GM10847 (cell line): ENCODE measurements around the gene CNTN2.

Source experiments
- POLR2A ChIP-seq: IDR thresholded peaks from 2 replicates; pipeline ENCODE4 v1.6.1; 2011; ENCODE audit not compliant: insufficient read length; ENCODE audit errors: extremely low read depth

The CNTN2 gene

DNA sequence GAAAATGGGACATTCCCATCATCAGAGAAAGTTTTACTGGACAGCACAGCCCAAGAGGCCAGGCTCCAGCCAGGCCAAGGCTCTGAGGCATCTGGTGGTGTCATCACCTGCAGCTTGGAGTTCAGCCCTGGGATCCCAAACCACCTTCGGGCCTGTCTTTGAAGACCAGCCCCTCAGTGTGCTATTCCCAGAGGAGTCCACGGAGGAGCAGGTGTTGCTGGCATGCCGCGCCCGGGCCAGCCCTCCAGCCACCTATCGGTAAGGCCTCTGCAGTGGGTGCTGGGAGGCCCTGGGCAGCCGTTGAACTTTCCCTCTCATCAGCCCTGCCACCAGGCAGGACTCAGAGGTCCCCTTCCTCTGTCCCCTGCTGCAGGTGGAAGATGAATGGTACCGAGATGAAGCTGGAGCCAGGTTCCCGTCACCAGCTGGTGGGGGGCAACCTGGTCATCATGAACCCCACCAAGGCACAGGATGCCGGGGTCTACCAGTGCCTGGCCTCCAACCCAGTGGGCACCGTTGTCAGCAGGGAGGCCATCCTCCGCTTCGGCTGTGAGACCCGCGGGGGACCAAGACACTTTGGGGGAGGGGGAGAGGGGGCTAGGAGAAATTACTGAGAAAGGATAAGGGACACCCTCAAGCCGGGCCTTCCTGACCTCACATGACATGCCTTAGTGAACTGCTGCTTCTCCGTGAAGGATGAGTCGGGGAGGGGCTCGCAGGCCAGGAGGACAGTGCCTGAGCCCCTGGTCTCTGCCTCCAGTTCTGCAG lies 15.0 kb downstream of the CNTN2 start:
- no peak for TF ChIP-seq POLR2A

DNA sequence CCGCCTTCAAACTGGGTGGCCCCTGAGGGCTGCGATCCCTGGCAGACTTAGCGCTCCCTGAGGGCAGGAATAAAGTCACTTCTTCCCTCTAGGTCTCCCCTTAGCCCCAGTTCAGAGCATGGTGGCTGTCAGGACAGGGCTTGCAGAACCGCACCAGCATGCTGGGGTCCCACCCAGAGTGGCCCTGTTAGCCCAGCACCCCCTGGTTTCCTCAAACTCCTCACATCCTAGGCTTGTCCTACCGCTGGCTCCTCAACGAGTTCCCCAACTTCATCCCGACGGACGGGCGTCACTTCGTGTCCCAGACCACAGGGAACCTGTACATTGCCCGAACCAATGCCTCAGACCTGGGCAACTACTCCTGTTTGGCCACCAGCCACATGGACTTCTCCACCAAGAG lies 15.8 kb downstream of the CNTN2 start:
- TF ChIP-seq POLR2A = no peak

DNA sequence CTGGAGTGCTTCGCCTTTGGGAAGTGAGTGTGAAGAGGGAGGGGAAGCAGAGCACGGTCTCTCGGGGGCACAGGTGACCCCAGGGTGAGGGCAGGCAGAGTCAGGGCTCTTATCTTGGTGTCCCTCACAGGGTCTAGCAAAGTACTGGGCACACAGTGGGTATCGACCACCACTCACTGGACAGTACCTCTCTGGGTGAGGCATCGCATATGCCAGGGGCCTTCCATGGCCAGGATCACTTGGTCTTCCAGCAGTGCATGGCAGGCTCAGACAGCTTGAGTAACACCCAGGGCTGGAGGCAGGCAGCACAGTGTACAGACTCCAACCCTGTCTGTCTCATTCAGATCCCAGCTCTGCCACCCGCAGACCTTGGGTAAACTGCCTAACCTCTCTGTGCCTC lies 16.6 kb downstream of the CNTN2 start:
- TF ChIP-seq POLR2A = no peak

GRCh38 chr1:205060746-205061145 lies 17.7 kb downstream of the CNTN2 start:
- no peak for TF ChIP-seq POLR2A

GRCh38 chr1:205061227-205061626 lies 18.2 kb downstream of the CNTN2 start:
- no peak for TF ChIP-seq POLR2A

DNA sequence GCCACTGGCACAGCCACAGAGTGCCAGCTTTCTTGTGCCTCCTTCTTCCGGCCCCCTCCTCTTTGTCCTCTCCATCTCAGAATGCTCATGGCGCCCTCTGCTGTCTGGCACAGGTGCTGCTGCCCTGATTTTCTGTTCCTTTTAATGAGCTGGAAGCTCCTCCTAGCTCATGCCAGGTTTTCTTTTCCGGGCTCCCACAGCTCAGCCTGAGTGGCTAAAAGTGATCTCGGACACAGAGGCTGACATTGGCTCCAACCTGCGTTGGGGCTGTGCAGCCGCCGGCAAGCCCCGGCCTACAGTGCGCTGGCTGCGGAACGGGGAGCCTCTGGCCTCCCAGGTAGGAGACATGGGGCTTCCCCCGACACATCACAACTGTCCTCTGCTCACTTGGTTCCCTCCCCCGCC lies 18.7 kb downstream of the CNTN2 start:
- no peak for TF ChIP-seq POLR2A

GRCh38 chr1:205062319-205062718 lies 19.3 kb downstream of the CNTN2 start:
- no peak for TF ChIP-seq POLR2A

DNA sequence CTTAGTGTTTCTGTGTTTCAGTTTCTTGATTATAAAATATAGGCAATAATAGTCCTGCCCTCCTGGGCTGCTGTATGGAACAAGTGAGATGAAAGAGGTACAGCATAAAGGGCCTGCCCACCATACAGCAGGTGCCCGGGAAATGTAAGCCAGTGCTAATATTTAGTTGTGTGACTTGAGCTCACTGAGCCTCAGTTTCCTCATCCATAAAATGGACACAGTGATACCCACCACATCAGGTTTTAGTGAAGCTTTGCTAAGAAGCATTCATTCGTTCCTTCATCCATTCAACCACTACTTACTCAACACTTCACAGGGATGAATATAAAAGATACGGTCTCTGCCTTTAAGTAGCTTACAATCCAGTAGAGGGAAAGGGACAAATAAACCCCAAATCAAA lies 19.9 kb downstream of the CNTN2 start:
- no peak for TF ChIP-seq POLR2A

DNA sequence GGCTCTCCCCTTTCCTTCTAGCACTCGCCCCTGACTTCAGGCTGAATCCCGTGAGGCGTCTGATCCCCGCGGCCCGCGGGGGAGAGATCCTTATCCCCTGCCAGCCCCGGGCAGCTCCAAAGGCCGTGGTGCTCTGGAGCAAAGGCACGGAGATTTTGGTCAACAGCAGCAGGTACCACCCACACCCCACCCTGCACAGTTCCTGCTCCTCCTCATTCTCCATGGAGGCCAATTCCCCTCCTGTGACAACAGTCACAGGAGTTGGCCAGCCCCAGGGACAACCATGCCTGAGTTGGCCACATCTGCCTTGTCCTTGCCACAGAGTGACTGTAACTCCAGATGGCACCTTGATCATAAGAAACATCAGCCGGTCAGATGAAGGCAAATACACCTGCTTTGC lies 21.3 kb downstream of the CNTN2 start:
- TF ChIP-seq POLR2A = no peak

- TF ChIP-seq POLR2A = no peak
Observed at GRCh38 chr1:205064741-205065316, 21.8 kb downstream of the CNTN2 start.

DNA sequence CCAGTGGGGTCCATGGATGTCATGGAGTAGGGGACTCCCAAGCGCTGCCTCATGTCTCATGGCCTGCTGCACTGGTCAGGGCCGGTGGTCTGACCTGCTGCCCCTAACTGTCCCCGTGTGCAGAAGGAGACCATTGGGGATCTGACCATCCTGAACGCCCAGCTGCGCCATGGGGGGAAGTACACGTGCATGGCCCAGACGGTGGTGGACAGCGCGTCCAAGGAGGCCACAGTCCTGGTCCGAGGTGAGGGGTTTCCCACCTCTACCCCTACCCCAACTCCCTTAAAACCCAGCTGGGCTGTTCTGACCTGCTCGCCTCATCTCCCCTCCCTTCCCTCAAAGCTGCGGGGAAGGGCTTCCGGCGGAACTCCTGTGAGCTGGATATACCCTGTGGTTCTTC lies 22.7 kb downstream of the CNTN2 start:
- TF ChIP-seq POLR2A = no peak

GRCh38 chr1:205066141-205066818 lies 23.3 kb downstream of the CNTN2 start:
- no peak for TF ChIP-seq POLR2A

GRCh38 chr1:205067031-205067430 lies 24.0 kb downstream of the CNTN2 start:
- TF ChIP-seq POLR2A = no peak

- TF ChIP-seq POLR2A = no peak
Observed at GRCh38 chr1:205068001-205068400, 25.0 kb downstream of the CNTN2 start.

- no peak for TF ChIP-seq POLR2A
Observed at GRCh38 chr1:205068457-205069040, 25.5 kb downstream of the CNTN2 start.

GRCh38 chr1:205069371-205070125 lies 26.5 kb downstream of the CNTN2 start:
- TF ChIP-seq POLR2A = no peak

DNA sequence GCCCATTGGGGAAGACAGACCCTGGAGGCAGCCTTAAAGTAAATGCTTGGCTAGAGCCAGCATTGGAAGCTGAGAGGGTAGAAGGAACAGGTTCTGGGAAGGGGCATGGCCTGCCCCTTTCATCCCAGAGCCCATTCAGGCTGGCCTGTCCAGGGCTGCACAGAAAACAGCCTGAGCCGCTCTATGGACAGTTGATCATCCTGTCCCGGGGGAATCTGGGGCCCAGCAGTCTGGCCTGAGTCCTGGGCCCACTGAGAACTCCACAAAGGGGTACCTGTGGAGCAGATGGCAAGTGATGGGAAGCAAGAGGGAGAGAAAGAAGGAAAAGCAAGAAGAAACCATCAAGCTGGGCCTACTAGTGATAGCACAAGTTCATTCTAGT lies 28.0 kb downstream of the CNTN2 start:
- TF ChIP-seq POLR2A = no peak
